GM15510 (cell line): ENCODE results near the gene ST8SIA1.

Source experiments
- POLR2A ChIP-seq: IDR thresholded peaks from 3 replicates; pipeline ENCODE4 v1.6.1; 2011; ENCODE audit warnings: borderline replicate concordance; ENCODE audit not compliant: insufficient read length; ENCODE audit errors: extremely low read depth

The ST8SIA1 gene

DNA sequence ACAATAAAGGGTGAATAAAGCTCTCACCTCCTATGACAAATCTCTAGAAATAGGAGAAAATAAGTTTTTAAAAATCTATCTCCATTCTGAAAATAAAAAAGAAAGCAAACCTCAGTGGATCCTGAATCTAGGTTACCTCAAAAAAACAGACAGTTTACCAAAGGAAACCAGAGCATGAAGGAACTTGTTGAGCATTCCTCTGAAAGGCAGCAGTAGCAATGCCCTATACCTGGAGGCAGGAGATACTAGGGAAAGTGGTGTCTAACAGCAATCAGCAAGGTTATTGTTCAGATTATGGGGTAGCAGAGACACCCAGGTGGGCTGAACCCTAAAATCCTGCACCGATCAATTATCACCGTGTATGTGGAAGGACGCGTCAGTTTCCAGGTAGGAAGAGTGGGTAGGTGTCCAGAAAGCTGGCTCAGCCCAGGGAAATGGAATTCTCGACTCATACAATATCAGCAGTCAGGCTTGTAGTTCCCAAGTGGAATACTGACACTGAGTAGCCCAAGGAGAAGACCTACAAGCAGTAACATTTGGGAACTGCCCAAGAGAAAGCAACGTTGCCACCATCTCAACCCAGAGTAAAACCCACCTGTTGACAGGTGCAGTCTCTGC is 128.3 kb downstream of the ST8SIA1 start:
- no peak for TF ChIP-seq POLR2A

GRCh38 chr12:22204391-22204790 is 130.1 kb downstream of the ST8SIA1 start:
- no peak for TF ChIP-seq POLR2A

GRCh38 chr12:22202847-22203246 is 131.7 kb downstream of the ST8SIA1 start:
- TF ChIP-seq POLR2A = no peak

- no peak for TF ChIP-seq POLR2A
Measured at GRCh38 chr12:22201101-22201500, 133.4 kb downstream of the ST8SIA1 start.

DNA sequence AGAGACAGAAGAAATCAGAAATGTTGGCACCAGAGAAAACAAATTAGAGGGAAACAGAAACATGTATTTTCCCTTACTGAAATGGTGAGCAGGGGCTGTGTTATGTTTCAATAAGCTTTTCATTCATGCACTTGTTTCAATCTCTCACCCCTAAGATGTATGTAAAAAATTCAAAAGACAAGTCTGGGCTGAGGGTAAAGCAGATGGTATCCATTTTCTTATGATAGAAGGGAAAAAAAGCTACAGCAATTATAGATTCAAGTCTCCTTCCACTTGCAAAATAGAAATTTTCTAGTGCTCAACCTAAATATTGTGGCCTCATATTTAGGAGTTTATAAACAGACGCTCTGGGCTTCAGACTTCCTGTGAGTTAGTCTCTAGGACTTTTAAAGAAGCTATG is 138.3 kb downstream of the ST8SIA1 start:
- TF ChIP-seq POLR2A = no peak

DNA sequence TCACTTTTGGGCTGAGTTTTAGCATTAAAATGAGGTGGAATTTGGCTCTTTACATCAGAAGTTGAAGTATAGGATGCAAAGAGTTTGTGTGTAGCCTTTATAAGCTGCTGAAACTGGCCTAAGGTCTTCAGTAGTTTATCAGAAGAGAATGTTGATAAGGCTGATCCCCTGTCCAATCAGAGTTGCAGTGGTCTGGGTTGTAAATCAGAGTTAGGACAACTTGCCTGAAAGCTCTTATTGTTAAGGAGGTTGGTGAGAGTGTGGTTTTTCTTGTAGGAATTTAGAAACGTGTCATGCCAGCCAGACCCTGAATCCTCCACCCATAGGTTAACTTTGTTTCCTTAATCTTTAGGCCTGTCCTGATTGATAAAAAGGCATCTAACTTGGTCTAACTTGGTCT is 143.5 kb downstream of the ST8SIA1 start:
- no peak for TF ChIP-seq POLR2A

GRCh38 chr12:22188431-22188830 is 146.1 kb downstream of the ST8SIA1 start:
- TF ChIP-seq POLR2A = no peak

DNA sequence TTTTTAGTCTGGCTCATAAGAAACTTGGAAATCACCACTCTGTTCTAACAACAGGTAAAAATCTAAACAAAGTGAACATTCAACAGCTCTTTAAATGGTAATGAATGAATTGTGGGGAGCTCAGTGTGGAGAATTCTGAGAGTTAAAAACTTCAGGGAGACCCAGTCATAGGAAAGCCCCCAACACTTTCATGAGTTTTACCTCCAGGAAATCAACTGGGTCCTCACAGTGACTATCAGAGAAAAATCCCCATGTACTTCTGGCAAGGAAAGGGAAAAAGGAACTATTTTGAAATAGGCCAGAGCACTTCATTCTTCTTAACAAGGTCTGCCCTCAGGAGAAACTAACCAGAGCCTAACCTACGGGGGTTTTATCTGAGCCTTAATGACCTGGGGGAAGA is 153.8 kb downstream of the ST8SIA1 start:
- TF ChIP-seq POLR2A = no peak

DNA sequence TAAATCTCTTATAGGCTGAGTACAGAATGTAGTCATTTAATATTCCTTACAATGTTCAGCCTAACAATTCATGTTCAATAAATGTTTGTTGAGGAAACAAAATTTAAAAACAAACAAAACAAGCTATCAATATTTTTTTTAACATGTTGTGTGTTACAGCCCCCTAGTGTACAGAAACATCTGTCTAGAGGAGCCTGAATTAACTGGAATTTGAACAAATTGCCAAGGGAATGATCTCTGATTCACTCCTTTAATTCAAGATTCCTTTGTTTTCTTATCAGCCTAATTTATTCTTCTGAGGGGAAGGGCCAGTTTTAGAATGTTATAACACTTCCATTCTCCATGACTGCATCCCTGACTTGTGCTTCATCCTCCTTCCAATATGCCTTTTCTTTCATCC is 161.3 kb downstream of the ST8SIA1 start:
- TF ChIP-seq POLR2A = no peak

DNA sequence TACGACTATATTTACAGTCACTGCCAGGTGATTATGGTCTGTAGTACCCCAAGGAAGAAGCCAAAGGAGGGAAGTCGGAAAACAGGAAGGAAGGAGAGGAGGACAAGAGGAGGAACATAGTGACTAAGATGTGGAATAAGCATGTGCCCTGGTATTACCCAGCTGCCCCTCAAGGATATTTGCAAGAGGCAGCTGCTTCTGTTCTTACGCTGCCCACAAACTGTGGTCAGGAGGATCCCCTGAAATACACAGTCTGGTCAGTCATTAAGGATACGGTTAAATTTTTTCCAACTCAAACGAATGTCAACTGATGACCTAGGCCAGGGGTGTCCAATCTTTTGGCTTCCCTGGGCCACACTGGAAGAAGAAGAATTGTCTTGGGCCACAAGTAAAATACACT is 162.0 kb downstream of the ST8SIA1 start:
- no peak for TF ChIP-seq POLR2A

- TF ChIP-seq POLR2A = no peak
Measured at GRCh38 chr12:22169376-22169775, 165.1 kb downstream of the ST8SIA1 start.

DNA sequence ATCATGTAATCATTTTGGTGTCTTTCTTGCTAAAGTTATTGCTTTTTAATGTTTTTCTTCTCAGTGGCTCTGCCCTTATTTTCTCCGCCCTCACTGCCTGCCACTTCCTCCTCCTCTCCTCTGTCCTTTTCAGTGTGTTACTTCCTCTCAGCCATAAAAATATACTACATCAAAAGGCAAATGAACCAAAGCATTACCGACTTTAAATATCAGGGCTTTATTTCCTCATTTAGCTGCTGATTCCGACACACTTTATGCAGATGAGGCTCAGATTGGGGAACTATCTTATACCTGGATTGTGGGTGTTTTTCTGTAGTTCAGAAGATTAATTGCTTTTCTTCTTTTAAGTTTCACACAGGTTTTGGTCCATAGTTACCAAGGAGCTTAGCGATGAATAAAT is 170.4 kb downstream of the ST8SIA1 start:
- TF ChIP-seq POLR2A = no peak

GRCh38 chr12:22163594-22163993 is 170.9 kb downstream of the ST8SIA1 start:
- no peak for TF ChIP-seq POLR2A

DNA sequence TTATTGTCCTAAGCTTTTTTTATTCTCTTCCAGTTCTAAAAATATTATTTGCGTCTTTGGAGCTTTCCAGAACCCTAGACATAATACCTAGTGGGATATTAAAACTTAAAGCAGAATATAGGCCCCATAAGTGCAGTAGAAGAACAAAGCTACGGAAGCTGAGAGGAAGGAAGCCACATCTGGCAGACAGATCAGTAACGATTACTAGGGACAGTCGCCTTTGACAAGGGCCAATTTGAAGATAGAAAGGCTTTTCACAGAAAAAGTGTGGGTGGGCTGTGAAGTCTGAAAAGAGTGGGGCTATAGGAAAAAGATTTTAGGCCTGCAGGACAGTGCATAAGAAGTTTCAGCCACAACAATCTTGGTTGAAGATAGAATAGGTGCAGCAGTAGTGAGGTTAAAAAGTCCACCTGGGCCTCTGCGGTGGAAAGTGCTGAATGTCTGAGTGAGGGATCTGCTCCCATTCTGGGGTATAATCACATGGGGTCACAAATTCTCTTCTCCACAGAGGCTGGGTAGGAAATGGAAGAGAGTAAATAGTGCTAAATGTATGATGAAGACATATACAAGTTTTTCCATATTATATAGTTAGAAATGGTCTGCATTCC is 174.0 kb downstream of the ST8SIA1 start:
- no peak for TF ChIP-seq POLR2A
